IPS DF 6.9 (cell line): ENCODE results near the gene CXCL9.
A peak's percentile ranks its signal among the peaks of the same experiment; 100 is the strongest.
"Not testable (repeated sequence)": the region's sequence is repeated elsewhere in the genome, so short reads cannot be mapped to it uniquely, and the experiment has no call there.

Experiments
- DNase-seq: peaks from one replicate; pipeline ENCODE4 v3.0.0-alpha.2; 2013; ENCODE audit warnings: low read depth, low spot score
- H3K27ac ChIP-seq: one replicate; pipeline ENCODE4 v1.5.1; 2013; ENCODE audit warnings: low read length, control low read depth
- H3K27me3 ChIP-seq: 2 replicates; pipeline ENCODE4 v1.6.1; 2013; ENCODE audit warnings: mild to moderate bottlenecking, low read length; ENCODE audit not compliant: control insufficient read depth, insufficient read depth
- H3K36me3 ChIP-seq: 2 replicates; pipeline ENCODE4 v1.6.1; 2013; ENCODE audit warnings: low read length; ENCODE audit not compliant: control insufficient read depth, insufficient read depth
- H3K4me1 ChIP-seq: 2 replicates; pipeline ENCODE4 v1.6.1; 2013; ENCODE audit warnings: low read length; ENCODE audit not compliant: control insufficient read depth, insufficient read depth
- H3K4me3 ChIP-seq: 2 replicates; pipeline ENCODE4 v1.5.1; 2013; ENCODE audit warnings: mild to moderate bottlenecking, low read length
- H3K9me3 ChIP-seq: 2 replicates; pipeline ENCODE4 v1.6.1; 2013; ENCODE audit warnings: low read length, inconsistent platforms; ENCODE audit not compliant: control insufficient read depth, insufficient read depth
- WGBS: extraction: QIAGEN DNeasy Blood & Tissue Kit; methylation state at CpG from one replicate; pipeline ENCODE4 v1.1.7; 2013; ENCODE audit warnings: mixed read lengths, missing lambda C conversion rate; ENCODE audit not compliant: insufficient read length, insufficient coverage; 5-methylcytosine and 5-hydroxymethylcytosine counted together

Gene CXCL9

DNA sequence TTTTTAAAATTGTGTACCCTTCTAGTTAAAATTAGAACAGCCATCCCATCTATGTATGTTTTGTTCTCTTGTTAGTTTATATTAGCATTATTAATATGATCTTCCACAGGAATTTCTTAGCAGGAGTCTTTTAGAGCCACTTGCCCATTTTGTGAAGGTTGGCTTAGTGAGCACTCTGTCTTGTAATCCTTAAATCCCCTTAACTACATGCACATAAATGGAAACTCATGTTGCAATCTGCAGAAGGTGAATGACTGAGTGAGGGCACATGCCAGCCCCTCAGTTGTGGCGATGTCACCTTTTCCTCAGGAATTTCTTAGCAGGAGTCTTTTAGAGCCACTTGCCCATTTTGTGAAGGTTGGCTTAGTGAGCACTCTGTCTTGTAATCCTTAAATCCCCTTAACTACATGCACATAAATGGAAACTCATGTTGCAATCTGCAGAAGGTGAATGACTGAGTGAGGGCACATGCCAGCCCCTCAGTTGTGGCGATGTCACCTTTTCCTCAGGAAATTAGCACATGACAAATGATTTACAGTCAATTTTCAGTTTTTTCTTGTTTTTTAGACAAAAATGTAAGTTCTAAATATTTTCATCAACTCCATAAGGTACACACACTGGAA lies 8.7 kb downstream of the CXCL9 start:
- not testable (repeated sequence) for H3K4me1 ChIP-seq, H3K27me3 ChIP-seq, H3K4me3 ChIP-seq, H3K36me3 ChIP-seq, DNase-seq, H3K27ac ChIP-seq, H3K9me3 ChIP-seq
- no CpG with 5 or more reads among the region's 2 CpGs for WGBS

- Histone ChIP-seq H3K27me3 (no peaks in the 10 kb centered on the region), H3K4me1 (no peaks in the 10 kb centered on the region), H3K27ac (no peak overlapping the region), H3K9me3 (no peaks in the 10 kb centered on the region), H3K4me3 (no peak overlapping the region), H3K36me3 (no peaks in the 10 kb centered on the region)
- no peak for DNase-seq
- WGBS, result no CpG with 5 or more reads among the region's 2 CpGs
These were observed 9.4 kb downstream of the CXCL9 start for GRCh38 chr4:75997946-75998345.

DNA sequence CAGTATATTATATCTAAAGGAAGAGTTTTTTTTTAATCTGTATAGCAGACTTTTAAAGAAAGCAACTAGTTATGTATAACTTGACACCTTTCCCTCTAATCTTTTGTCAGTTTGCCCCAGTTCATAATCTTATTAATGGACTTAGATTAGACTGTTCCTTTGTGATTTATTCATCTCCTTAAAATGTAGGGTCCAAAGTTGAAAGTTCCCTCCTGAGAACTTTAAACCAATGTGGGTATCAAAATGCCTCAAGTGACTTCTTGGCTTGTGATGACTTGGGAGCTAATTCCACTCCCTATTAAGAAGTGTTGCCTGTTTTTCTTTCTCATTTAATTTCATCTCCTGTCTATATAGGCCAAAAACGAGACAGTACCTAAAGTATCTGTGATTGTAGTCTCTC lies 10.2 kb downstream of the CXCL9 start:
- Histone ChIP-seq H3K9me3 (no peaks in the 10 kb centered on the region), H3K4me1 (no peaks in the 10 kb centered on the region), H3K27me3 (no peaks in the 10 kb centered on the region), H3K4me3 (no peak overlapping the region), H3K36me3 (no peaks in the 10 kb centered on the region), H3K27ac (no peak overlapping the region)
- no CpG with 5 or more reads among the region's 1 CpG for WGBS
- DNase-seq, result no peak

GRCh38 chr4:75995727-75996126 lies 11.6 kb downstream of the CXCL9 start:
- no peak overlapping the region for H3K4me3 ChIP-seq
- no peak for DNase-seq
- H3K27ac ChIP-seq, result no peak overlapping the region
- H3K27me3 ChIP-seq, result no peaks in the 10 kb centered on the region
- H3K4me1 ChIP-seq, result no peaks in the 10 kb centered on the region
- H3K9me3 ChIP-seq, result no peaks in the 10 kb centered on the region
- no CpG with 5 or more reads among the region's 5 CpGs for WGBS
- H3K36me3 ChIP-seq, result no peaks in the 10 kb centered on the region

- H3K4me1 ChIP-seq, result no peaks in the 10 kb centered on the region
- no peak for DNase-seq
- no CpG with 5 or more reads among the region's 1 CpG for WGBS
- H3K9me3 ChIP-seq, result no peaks in the 10 kb centered on the region
- H3K4me3 ChIP-seq, result no peak overlapping the region
- H3K27ac ChIP-seq, result no peak overlapping the region
- H3K36me3 ChIP-seq, result no peaks in the 10 kb centered on the region
- H3K27me3 ChIP-seq, result no peaks in the 10 kb centered on the region
These were observed 14.8 kb downstream of the CXCL9 start for GRCh38 chr4:75992462-75992861.

DNA sequence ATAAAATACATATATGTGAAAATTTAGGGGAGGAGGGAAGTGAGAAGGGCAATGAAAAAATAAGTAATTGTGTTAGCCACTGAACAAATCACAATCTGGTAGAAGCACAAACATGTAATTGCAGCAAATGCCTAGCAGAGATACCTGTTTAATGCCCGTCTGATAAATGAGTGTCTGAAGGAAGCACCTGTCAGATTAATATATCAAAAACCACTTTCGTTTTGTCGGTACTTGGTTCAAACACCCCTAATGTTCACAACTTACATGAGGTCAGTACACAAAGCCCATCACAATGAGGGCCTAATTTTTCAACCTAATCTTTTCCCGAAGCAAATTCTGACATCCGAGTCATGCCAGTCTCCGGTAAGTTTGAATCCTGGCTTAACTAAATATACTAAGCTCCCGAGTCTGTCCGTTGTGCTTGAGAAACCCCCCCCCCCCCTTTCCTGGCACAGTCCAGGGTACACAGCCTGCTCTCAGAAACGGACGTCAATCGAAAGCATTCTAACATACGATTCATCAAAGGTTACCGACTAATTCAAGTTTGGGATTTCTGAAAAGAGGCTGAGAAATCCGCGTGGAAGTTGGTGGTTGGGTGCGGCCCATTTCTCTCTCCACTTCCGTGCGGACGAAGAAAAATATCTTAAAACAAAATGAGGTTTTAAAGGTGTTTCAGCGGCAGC lies 17.3 kb downstream of the CXCL9 start:
- Histone ChIP-seq H3K4me3 (peak overlapping the region; percentile 98), H3K27me3 (no peaks in the 10 kb centered on the region), H3K4me1 (no peaks in the 10 kb centered on the region), H3K36me3 (no peaks in the 10 kb centered on the region), H3K9me3 (no peaks in the 10 kb centered on the region), H3K27ac (no peak overlapping the region)
- no CpG with 5 or more reads among the region's 20 CpGs for WGBS
- DNase-seq, result no peak

DNA sequence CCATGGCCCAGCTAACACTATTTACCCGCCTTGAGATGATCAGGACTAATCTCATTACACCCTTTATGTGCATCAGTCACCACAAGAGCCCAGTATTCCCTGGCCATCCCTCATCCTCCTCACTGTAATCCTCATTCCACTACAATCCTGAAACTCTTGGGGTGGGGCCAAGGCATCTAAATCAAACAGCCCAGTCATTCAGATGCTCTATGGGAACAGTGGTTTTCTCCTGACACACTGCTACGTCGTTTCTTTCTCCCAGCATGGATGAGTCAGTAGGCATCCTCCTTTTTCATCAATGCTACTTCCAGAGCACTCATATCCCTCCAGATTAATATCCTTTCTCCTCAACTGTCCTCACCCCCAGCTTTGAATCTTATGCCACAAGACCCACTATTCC lies 22.2 kb downstream of the CXCL9 start:
- H3K27ac ChIP-seq, result no peak overlapping the region
- H3K36me3 ChIP-seq, result no peaks in the 10 kb centered on the region
- no CpG with 5 or more reads among the region's 3 CpGs for WGBS
- no peaks in the 10 kb centered on the region for H3K4me1 ChIP-seq
- H3K9me3 ChIP-seq, result no peaks in the 10 kb centered on the region
- no peaks in the 10 kb centered on the region for H3K27me3 ChIP-seq
- no peak overlapping the region for H3K4me3 ChIP-seq
- DNase-seq, result no peak

GRCh38 chr4:75980576-75980975 lies 26.7 kb downstream of the CXCL9 start:
- H3K4me3 ChIP-seq, result no peak overlapping the region
- no CpG with 5 or more reads among the region's 4 CpGs for WGBS
- H3K27ac ChIP-seq, result no peak overlapping the region
- no peaks in the 10 kb centered on the region for H3K9me3 ChIP-seq
- no peaks in the 10 kb centered on the region for H3K4me1 ChIP-seq
- H3K27me3 ChIP-seq, result no peaks in the 10 kb centered on the region
- DNase-seq, result no peak
- H3K36me3 ChIP-seq, result peaks cover 17% of the 10 kb centered on the region; the same call in 1 of the 2 replicates

DNA sequence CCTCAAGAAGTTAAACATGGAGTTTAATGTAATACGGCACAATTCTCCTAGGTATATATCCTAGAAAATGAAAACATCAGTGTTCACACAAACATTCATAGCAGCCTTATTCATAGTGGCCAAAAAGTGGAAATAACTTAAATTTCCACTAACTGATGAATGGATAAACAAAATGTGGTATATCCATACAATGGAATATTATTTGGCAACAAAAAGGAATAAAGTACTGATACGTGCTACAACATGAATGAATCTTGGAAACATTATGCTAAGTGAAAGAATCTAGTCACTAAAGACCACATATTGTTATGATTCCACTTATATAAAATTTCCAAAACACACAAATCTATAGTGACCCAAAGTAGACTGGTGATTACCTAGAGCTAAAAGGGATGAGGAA lies 31.1 kb downstream of the CXCL9 start:
- Histone ChIP-seq H3K27me3 (no peaks in the 10 kb centered on the region), H3K4me3 (no peak overlapping the region), H3K9me3 (no peaks in the 10 kb centered on the region), H3K4me1 (no peaks in the 10 kb centered on the region), H3K27ac (no peak overlapping the region), H3K36me3 (peaks cover 20% of the 10 kb centered on the region; the same call in 1 of the 2 replicates)
- DNase-seq, result no peak
- WGBS, result no CpG with 5 or more reads among the region's 2 CpGs

DNA sequence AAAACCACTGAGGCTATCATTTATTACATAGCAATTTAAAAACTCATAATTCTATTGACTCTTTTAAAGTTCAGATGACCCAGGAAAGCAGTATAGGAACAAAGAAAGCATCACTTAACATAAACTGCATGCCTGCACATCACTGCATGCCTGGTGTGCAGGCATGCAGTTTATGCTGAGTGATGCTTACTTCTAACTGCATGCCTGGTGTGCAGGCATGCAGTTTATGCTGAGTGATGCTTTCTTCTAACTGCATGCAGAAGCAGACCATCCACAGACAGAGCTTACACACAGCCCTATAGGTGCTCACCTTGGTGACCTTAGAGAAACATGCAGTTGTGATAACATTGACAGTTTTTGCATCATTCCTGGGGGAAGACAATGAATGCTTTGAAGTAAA lies 33.5 kb downstream of the CXCL9 start:
- H3K36me3 ChIP-seq, result peaks cover 25% of the 10 kb centered on the region; the same call in 1 of the 2 replicates
- H3K27me3 ChIP-seq, result no peaks in the 10 kb centered on the region
- H3K27ac ChIP-seq, result no peak overlapping the region
- DNase-seq, result no peak
- H3K9me3 ChIP-seq, result no peaks in the 10 kb centered on the region
- H3K4me1 ChIP-seq, result no peaks in the 10 kb centered on the region
- H3K4me3 ChIP-seq, result no peak overlapping the region

DNA sequence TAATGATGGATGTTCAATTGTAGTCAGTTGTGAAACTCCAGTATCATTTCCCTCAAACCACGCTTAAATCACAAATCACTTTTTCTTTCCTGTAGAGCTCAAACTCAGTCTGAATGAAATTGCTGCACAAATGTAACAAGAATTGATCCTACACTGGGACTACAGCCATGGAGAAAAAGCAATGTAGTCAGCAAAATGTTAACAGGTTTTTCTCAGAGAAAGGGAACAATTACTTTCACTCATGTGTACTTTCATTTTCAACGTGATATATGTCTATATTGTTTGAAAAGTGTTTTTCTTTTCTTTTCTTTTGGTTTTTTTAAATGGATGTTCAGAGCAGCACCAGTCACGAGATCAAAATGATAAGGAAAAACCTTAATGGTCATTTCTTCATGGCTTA lies 39.2 kb downstream of the CXCL9 start:
- Histone ChIP-seq H3K4me3 (no peak overlapping the region), H3K27ac (no peak overlapping the region), H3K27me3 (no peaks in the 10 kb centered on the region), H3K9me3 (no peaks in the 10 kb centered on the region), H3K4me1 (no peaks in the 10 kb centered on the region), H3K36me3 (peaks cover 21% of the 10 kb centered on the region)
- WGBS, result no CpG with 5 or more reads among the region's 3 CpGs
- no peak for DNase-seq
